Umbilical cord (tissue), 2 donors: Measurements from ENCODE around the gene TK2. TPM values are rescaled to one million over a fixed set of nuclear protein-coding genes. Genes with fewer than 3 reads are reported as not detected.
"Not testable (repeated sequence)": the region's sequence is repeated elsewhere in the genome, so short reads cannot be mapped to it uniquely, and the experiment has no call there.

Experiments used
- DNase-seq: peaks from one replicate; pipeline ENCODE4 v3.0.0-alpha.2; 2015; ENCODE audit warnings: low spot score
- total RNA-seq: library from RNA; depleted of rRNA; stranded (reverse); fragments of >200 nt; gene quantifications from one replicate; pipeline ENCODE4 v1.2.3, GENCODE V29; 2014; ENCODE audit warnings: low replicate concordance; ENCODE audit not compliant: insufficient read depth

The TK2 gene
- total RNA-seq, result 18.8 TPM

DNA sequence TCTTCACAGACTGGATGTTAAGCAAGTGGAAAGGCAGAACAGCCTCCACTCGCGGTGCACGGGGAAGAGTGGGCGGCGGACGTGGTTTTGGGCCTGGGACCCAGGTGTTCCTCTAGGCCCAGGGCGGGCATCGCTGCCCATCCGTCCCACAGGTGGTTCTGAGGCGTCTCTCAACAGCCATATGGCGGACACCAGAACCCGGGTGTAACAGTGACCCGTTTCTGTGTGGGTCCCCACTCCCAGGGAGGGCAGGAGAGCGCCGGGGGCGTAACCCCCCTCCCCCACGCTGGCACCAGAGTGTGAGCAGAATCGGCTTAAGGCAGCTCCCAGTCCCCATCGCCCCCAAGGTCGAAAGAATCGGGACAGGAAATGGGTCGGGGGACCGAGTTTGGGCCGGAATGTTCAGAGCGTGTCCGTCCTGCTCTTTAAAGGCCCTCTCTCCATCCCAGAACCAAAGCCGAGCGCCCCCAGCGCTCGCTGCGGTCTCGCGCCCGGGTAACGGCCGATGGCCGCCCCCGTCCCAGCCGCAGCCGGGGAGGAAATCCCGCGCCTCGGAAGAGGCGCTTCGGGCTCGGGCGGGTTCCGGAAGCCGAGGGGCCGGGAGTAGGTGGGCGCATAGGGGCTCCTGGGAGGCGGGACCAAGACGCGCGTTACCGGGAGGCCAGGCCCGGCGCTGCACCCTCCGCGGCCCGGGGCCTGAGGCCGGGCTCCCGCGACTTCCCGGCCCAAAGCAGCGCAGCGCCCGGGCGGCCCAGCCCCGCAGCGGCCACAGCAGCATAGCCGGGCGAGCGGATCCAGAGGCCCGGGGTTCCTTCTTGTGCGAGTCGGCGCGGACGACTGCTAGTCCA, at the start of gene TK2:
Gene TK2, minus strand, starts transcription at position 839 of the 848 bp plus-strand sequence. Its CDS starts 61 bp downstream, at position 778.
- peak; percentile 88 for DNase-seq

DNA sequence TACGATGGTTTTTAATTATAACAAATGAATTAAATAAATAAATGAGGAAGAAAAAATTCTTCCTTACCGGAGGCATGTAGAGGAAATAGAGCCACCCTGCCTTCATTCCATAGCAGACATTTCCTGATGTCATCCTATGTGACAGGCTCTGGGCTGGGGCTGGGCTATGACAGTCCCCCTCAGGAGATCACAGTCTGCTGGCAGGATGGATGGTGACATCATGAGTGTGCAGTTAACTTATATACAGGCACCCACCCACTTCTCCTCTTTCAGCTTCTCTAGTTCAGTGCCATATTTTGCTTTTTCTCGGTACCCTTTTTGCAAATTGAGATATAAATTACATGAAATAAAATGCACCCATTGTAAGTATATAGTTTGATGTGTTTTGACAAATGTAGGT, 48.2 kb upstream of the TK2 start:
- DNase-seq, result no peak

DNA sequence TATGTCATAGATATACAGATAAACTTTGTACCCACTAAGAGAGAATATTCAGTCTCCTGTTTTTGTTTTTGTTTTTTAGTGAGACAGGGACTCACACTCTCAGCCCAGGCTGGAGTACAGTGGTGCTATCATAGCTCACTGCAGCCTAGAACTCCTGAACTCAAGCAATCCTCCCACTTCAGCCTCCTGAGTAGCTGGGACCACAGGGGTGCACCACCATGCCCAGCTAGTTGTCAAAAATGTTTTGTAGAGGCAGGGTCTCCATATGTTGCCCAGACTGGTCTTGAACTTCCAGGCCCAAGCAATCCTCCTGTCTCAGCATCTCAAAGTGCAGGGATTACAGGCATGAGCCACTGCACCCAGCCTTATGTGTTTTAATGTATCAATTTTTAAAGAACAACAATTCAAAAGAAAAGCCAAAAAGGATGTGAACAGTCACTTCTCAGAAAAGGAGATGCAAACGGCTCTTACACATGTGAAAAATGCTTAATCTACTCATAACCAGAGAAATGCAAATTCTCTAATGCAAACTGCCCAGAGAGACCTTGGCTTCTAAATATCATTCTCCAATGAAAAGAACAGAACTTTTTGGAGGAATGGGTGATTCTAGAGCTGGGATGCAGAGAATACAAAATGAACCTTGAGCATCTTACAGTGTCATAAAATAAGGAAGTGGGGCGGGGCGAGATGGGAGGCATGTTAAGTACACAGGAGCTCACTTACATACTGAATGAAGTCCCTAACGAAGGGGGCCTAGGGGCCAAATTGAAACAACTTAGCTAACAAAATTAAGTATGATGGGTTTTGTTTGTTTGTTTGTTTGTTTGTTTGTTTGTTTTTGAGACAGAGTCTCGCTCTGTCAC, 47.3 kb upstream of the TK2 start:
- no peak for DNase-seq

DNA sequence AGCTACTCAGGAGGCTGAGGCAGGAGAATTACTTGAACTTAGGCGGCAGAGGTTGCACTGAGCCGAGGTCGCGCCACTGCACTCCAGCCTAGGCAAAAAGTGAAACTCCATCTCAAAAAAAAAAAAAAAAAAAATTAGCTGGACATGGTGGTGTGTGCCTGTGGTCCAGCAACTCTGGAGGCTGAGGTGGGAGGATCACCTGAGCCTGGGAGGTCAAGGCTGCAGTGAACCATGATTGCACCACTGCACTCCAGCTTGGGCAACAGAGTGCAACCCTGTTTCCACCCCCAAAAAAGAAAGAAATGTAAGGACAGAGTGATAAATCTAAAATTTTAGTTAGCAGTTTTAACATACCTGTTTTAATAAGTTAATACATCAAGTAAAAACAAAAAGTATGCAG, 46.6 kb upstream of the TK2 start:
- not testable (repeated sequence) for DNase-seq

DNA sequence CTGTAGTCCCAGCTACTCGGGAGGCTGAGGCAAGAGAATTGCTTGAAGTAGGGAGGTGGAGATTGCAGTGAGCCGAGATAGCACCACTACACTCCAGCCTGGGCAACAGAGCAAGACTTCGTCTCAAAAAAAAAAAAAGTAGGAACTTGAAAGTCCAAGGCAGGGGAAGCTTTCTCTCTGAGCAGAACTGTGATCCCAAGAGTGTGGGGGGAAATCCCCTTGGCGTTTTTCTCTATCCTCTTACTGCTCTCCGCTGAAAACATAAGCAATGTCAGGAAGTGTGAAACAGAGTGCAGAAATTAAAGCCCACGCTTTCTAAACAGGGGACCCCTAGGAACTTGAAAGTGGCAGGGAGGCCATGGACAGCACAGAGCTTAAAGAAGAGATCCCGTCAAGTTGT, 44.8 kb upstream of the TK2 start:
- DNase-seq, result no peak

DNA sequence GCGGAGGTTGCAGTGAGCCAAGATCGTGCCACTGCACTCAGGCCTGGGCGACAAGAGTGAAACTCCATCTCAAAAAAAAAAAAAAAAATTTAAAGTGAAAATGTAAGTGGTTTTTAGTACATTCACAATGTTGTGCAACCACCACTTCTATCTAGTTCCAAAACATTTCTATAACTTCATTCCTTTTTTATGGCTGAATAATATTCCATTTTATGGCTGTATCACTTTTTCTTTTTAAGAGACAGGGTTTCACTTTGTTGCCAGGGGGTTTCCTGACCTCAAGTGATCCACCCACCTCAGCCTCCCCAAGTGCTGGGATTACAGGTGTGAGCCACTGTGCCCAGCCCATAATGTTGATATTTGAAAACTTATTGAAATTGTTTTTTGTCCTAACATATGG, 42.9 kb upstream of the TK2 start:
- DNase-seq, result no peak

DNA sequence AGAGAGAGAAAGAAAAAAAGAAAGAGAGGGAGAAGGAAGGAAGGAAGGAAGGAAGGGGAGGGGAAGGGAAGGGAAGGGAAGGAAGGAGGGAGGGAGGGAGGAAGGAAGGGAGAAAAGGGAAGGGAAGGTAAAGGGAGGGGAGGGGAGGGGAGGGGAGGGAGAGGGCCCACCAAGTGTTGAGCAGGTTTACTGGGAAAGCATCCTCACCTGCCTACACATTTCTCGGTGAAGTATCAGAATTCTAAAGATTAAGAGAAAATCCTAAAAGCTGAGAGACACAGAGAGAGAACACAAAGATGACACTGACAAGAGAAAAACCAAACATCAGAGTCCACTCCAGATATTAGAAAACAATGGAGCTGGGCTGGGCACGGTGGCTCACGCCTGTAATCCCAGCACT, 42.3 kb upstream of the TK2 start:
- DNase-seq, result no peak

DNA sequence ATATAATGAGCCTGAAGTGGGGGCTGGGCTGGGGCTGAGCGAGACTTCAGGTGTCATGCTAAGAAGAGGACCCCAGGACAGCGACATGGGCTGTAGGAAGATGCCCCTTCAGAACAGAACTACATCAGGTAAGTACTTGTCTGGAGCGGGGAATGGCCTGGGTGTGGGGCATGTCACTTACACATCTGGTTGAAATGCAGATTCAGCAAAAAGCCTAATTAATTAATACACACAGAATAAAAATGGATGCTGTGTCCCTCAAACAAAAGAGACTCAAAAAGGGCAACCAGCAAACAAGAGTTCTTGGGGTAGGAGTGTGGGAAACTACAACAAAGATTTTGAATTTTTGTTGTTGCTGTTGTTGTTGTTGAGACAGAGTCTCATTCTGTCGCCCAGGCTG, 41.1 kb upstream of the TK2 start:
- no peak for DNase-seq

DNA sequence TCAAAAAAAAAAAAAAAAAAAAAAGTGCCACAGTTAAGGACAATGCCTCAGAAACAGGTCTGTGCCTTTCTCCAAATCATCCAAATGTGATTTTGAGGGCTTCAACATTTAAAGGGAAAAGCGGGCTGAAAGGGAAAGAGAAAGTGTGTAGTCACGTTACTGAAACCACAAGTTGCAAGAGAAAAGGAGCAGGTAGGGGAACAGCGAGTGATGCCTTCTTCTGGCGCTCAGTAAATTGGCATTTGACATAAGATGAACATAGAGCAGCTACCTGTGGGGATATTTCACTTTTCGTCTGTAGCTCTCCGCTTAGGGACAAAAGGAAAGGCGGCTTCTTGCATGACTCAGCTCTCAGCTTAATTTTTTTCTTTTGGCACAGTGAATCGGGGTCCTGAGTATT, 40.4 kb upstream of the TK2 start:
- DNase-seq, result no peak

DNA sequence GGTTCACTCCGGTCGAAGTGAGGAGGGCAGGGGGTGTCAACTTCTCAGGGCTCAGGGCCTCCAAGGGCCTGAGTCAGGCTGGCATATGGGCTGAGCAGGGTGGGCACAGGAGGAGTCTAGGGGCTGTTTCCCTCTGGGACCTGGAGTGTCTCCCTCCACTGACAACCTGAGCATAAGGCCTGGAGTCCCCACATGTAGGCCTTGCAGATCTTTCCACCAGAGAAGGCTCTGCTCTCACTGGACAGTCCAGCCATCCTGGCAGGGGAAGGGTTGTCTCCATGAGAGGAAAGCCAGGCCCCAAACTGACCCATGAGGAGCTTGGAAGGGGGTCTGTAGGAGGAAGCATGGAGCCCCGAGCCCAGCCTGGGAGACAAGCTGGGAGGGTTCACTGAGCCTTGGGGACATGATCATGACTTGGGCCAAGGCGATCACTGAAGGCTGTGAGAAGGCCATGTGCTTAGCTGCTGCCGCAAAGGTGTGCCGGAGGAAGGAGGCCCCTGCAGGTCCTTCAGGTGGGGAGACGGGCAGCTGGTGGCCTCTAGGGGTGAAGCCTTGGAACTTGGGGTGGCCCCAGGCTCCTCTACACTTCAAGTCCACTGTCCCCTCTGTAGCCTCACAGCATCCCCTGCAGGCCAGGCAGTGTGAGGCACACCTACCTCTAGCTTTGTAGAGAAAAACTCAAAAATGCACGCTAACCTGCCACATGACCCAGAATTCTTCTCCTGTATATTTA, 39.2 kb upstream of the TK2 start:
- DNase-seq, result peak; percentile 18

DNA sequence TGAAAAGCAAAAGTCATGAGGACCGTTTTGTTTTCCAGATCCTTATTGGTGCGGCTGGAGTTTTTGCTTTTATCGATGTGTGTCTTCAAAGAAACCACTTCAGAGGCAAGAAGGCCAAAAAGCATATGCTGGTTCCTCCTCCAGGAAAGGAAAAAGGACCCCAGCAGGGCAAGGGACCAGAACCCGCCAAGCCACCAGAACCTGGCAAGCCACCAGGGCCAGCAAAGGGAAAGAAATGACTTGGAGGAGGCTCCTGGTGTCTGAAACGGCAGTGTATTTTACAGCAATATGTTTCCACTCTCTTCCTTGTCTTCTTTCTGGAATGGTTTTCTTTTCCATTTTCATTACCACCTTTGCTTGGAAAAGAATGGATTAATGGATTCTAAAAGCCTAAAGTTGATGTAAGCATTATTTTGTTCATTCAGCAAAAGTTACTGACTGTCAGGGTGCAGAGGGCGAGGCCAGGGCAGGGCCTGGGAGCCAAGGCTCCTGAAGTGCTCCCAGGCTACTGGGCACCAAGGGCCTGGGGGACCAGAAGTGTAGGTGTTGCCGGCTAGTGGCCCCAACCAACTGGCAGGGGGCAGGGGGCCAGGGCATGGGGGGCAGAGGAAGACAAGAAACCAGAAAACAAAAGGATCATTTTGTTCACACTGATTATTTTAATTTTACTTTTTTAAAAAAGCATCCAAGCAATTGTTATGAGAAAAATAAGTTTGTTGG, 38.1 kb upstream of the TK2 start:
- DNase-seq, result no peak

DNA sequence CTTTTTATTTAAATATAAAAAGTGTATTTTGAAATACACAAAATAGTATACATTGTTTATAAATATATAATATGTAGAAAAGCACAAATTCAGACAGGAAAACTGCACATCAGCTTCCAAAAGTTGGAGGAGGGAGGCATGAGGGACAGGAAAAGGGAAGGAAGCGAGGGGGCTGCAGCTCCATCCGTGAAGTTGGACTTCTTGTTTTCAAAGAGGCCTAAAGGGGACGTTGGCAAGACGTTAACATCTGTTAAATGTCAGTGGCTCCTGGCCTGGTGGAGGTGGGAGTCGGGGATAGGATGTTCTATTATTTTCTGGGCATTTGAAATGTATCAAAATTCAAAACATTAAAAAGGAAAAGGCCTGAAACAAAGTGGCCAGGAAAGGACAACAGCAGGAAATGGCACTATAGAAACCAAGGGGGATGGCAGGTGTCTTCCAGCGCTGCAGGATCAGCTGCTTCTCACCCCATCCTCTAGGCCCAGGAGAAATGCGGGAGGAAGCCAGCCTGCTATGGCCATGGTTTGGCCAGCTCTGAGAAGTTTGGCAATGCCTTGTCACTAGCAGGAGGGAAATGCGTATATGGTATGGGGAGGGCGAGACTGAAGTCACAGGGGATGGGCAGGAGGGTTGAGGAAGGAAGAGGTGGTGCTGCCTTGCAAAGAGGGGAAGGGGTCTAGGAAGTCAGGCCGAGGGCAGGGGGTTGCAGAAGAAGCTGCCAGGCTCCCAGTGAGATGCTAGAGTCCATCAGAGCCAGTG, 35.7 kb upstream of the TK2 start:
- peak; percentile 14 for DNase-seq

DNA sequence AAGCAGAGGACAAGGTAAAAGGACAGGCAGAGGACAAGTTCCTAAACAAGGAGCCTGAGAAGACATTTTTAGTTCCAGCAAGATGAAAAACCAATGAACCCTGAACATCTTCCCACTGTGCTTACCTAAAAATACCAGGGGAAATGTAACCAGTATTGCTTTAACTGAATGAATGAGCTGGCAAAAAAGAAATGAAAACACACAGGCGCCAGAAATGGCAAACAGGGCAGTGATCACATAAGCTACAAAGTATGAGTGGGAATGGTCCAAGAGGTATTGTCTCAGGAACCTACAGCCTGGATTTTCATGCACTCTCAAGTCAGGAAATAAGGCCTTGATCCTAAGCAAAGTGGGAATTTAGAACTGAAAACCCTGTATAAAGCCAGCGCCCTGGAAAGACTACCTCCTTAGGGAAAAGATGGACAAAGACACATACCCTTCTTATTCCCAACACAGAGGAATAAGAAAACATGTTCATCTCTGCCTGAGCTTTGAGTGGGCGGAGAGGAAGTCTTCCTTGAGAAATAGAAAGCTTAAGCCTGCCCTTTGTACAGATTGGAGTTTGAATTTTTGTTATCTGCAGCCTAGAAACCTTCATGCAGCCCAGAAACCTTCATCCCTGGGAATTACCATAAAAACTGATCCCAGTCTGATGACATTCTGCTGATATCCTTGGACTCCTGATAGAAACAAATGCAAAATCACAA, 31.5 kb upstream of the TK2 start:
- DNase-seq, result peak; percentile 13

DNA sequence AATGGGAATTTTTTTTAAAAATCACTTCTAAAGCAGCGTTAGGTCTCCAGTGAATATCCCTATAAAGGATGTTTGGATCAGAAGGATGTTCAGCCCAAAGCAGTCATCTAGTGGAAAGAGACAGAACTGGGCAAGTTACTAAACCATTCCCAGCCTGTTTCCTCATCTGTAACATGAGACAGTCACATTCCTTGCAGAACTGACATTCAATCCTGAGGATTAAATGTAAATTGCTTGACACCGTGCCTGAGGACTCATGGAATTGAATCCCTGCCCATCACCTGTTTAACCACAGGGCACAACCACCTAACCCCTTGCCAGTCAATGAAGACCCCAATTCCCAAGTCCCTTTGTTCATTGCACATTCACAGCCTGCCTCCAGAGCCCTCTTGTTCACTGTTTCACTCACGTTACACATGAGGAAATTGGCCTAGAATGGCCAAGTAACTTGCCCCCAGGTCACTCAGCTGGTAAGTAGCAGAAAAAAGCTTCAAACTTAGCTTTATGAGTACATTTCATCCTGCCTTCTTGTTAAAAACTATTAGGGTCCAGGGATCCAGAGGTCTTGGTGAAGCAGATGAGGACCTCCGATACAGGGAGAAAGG, 30.8 kb upstream of the TK2 start:
- DNase-seq, result peak; percentile 26

DNA sequence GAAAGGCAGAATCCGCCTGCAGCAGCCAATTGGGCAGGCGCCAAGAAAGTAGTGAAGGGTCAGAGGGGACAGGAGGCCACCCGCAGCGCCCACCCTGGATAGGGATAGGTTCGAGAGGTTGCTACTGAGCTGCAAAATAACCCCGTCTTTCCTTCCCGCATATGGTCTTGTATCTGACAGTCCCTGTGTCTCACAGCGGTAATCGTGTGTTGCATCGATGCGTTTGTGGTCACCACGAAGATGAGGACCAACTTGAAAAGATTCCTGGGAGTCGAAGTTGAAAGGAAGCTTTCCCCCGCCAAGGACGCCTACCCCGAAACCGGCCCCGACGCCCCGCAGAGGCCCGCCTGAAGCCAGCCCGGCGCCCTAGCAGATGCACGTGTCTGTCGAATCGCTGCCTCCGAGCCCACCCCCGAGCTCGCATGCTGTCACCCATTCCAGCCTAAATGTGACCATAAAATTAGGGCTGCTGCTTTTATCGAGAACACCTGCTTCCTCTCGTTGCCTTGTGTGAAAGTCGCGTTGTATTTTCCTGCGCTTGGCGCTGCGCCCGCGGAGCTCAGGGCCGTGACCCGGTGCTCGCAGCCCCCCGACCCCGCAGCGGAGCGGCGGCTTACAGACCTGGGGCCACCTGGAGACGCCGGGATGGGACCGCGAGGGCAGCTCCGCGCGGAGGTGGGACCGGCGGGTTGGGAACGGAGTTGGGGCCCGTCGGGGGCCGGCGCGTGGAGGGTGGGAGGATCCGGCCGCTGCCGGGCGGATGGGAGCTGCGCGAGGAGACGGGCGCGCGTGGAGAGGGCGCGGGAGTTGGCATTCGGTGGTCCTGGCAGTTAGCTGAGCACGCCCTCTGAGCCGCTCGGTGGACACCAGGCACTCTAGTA, 29.0 kb upstream of the TK2 start, which contains the start of gene CMTM2:
Gene CMTM2, plus strand, starts transcription at position 813 of the 881 bp plus-strand sequence. CDS start 145 bp downstream, outside the sequence.
- DNase-seq, result peak; percentile 32

DNA sequence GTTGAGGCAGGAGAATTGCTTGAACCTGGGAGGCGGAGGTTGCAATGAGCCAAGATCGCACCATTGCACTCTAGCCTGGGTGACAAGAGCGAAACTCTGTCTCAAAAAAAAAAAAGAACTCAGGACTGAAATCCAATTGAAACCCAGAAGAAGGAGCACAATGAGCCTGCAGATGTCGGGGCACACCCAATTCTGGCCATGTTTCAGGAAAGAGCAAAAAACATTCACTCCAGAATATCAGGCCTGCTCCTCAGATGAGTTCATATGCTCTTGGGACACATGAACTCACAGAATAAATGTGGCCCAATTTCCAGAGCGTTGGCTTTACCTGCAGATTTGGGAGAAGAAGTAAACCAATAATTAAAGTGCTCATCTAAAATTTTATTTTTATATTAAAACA, 26.4 kb upstream of the TK2 start:
- peak; percentile 59 for DNase-seq

DNA sequence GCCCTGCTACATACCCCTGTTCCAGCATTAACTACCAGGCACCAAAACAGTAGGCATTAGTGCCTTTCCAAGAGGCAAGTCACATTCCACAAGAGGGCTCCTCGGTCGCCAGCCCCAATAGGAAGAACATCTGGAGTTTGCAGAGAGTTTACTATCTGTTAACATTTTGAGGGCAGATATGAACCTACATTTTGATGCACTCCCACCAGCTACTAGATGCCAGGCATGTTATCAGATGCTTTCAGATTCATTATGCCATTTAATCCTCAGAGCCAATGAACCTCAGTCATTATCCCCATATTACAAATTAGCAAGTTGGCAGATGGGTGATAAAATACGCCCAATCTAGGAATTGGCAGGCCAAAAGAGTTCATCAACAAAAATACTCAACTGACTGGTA, 25.1 kb upstream of the TK2 start:
- DNase-seq, result no peak

DNA sequence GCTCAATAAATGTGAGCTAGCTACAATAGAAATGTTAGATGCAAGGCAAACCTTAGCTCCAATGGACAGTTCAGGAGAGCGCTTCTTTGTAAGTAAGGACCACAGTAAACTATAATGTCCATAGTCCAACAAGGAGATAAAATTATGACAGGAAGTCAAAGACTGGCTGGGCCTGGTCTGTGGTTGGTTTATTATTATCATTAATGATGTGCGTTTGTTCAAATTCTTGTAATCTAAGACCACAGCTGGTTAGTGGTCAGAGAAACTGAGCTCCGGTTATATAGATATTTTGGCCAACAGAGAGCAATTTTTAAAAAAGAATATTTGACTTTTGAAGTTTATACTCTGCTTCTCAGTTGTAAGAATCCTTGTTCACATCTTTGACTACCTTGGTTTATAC, 24.6 kb upstream of the TK2 start:
- no peak for DNase-seq
